Ascending aorta (tissue), 2 donors: ENCODE results near the gene STXBP6. TPM values are rescaled to one million over a fixed set of nuclear protein-coding genes. Genes with fewer than 3 reads are reported as not detected.

Experiments
- DNase-seq, 2 donors: peaks; one replicate each; pipeline ENCODE4 v3.0.0-alpha.2; 2019; ENCODE audit warnings: low spot score in 2 of 2
- H3K27ac ChIP-seq, 2 donors: fragments of 200-600 bp; sonication (generic); one replicate each; pipeline ENCODE4 v1.5.1; 2016 to 2017; ENCODE audit warnings: mild to moderate bottlenecking in 1 of 2
- H3K27me3 ChIP-seq: fragments of 200-600 bp; sonication (generic); one replicate; pipeline ENCODE4 v1.5.1; 2017
- H3K36me3 ChIP-seq, 2 donors: fragments of 200-600 bp; sonication (generic); one replicate each; pipeline ENCODE4 v1.5.1; 2016
- H3K4me1 ChIP-seq, 2 donors: fragments of 200-600 bp; sonication (generic); one replicate each; pipeline ENCODE4 v1.5.1; 2016 to 2017; ENCODE audit warnings: mild to moderate bottlenecking in 1 of 2
- H3K4me3 ChIP-seq, 2 donors: fragments of 200-600 bp; sonication (generic); one replicate each; pipeline ENCODE4 v1.5.1; 2016 to 2017; ENCODE audit warnings: mild to moderate bottlenecking in 1 of 2
- H3K9me3 ChIP-seq, 2 donors: fragments of 200-600 bp; sonication (generic); one replicate each; pipeline ENCODE4 v1.5.1; 2016
- CTCF ChIP-seq, 3 experiments: fragments of 200-600 bp in 2 of 3; fragments of 450-650 bp in 1 of 3; sonication (generic) in 2 of 3; IDR thresholded peaks; one replicate each; pipeline ENCODE4 v1.5.1; 2016 to 2019; ENCODE audit warnings: antibody characterized with exemption in 3 of 3, mild to moderate bottlenecking in 1 of 3, moderate library complexity in 1 of 3
- intact Hi-C: fragments of 100-400 bp; cut with DNase I; formaldehyde crosslinking; loops from one replicate; pipeline ENCODE4 v1.15.1; 2023
- total RNA-seq: library from RNA; depleted of rRNA; stranded (reverse); fragments of >200 nt; gene quantifications from one replicate; pipeline ENCODE4 v1.1.0, GENCODE V29; 2016

The STXBP6 gene
- total RNA-seq, 1 donor from 2014 or later, result 0.21 TPM

GRCh38 chr14:25026476-25027137, 23.3 kb downstream of the STXBP6 start:
- H3K27ac ChIP-seq, result no peak overlapping the region
- intact Hi-C loops, result no loop called here
- H3K4me3 ChIP-seq, result no peak overlapping the region
- H3K9me3 ChIP-seq, result no peaks in the 10 kb centered on the region
- no peaks in the 10 kb centered on the region for H3K27me3 ChIP-seq
- no peaks in the 10 kb centered on the region for H3K36me3 ChIP-seq
- no peak for DNase-seq
- H3K4me1 ChIP-seq, result no peaks in the 10 kb centered on the region
- no peak for TF ChIP-seq CTCF (IDR thresholded peaks at IDR 0.05)

GRCh38 chr14:25019892-25020291, 30.1 kb downstream of the STXBP6 start:
- Histone ChIP-seq H3K4me3 (no peak overlapping the region), H3K4me1 (no peaks in the 10 kb centered on the region), H3K27ac (no peak overlapping the region), H3K9me3 (no peaks in the 10 kb centered on the region), H3K27me3 (no peaks in the 10 kb centered on the region), H3K36me3 (no peaks in the 10 kb centered on the region)
- intact Hi-C loops, result no loop called here
- DNase-seq, result no peak
- TF ChIP-seq CTCF (IDR thresholded peaks at IDR 0.05), result no peak

- Histone ChIP-seq H3K27ac (no peak overlapping the region), H3K9me3 (no peaks in the 10 kb centered on the region), H3K4me3 (no peak overlapping the region), H3K4me1 (no peaks in the 10 kb centered on the region), H3K27me3 (no peaks in the 10 kb centered on the region), H3K36me3 (no peaks in the 10 kb centered on the region)
- DNase-seq, result no peak
- intact Hi-C loops, result no loop called here
- no peak for TF ChIP-seq CTCF (IDR thresholded peaks at IDR 0.05)
Observed at GRCh38 chr14:25017562-25017961, 32.4 kb downstream of the STXBP6 start.

- Histone ChIP-seq H3K27me3 (no peaks in the 10 kb centered on the region), H3K4me1 (no peaks in the 10 kb centered on the region), H3K4me3 (no peak overlapping the region), H3K36me3 (no peaks in the 10 kb centered on the region), H3K27ac (no peak overlapping the region), H3K9me3 (no peaks in the 10 kb centered on the region)
- intact Hi-C loops, result no loop called here
- no peak for TF ChIP-seq CTCF (IDR thresholded peaks at IDR 0.05)
- DNase-seq, result no peak
Observed at GRCh38 chr14:25015761-25016160, 34.2 kb downstream of the STXBP6 start.

GRCh38 chr14:25014440-25014839, 35.5 kb downstream of the STXBP6 start:
- intact Hi-C loops, result no loop called here
- no peak overlapping the region for H3K4me3 ChIP-seq
- no peak for TF ChIP-seq CTCF (IDR thresholded peaks at IDR 0.05)

GRCh38 chr14:25011095-25011494, 38.9 kb downstream of the STXBP6 start:
- Histone ChIP-seq H3K4me3 (no peak overlapping the region), H3K4me1 (no peaks in the 10 kb centered on the region), H3K27ac (no peak overlapping the region), H3K9me3 (no peaks in the 10 kb centered on the region), H3K27me3 (no peaks in the 10 kb centered on the region), H3K36me3 (no peaks in the 10 kb centered on the region)
- intact Hi-C loops, result no loop called here
- no peak for TF ChIP-seq CTCF (IDR thresholded peaks at IDR 0.05)
- no peak for DNase-seq

More at GRCh38 chr14:25014440-25014839, 35.5 kb downstream of the STXBP6 start:
- Histone ChIP-seq H3K4me1 (no peaks in the 10 kb centered on the region), H3K36me3 (no peaks in the 10 kb centered on the region), H3K27ac (no peak overlapping the region), H3K9me3 (no peaks in the 10 kb centered on the region), H3K27me3 (no peaks in the 10 kb centered on the region)
- DNase-seq, result no peak
